HL-60 (cell line): ENCODE results near the gene EMD.

Experiments
- DNase-seq, 2 experiments: peaks; one replicate each; pipeline ENCODE4 v3.0.0-alpha.2; 2010 to 2020; ENCODE audit warnings: low read depth in 1 of 2, low spot score in 1 of 2
- H3K27ac ChIP-seq: fragments of 250-450 bp; sonication (Bioruptor Pico); replicated peaks from 2 replicates; pipeline ENCODE4 v1.5.1; 2020; ENCODE audit warnings: mild to moderate bottlenecking, moderate library complexity
- H3K27me3 ChIP-seq: fragments of 250-450 bp; sonication (Bioruptor Pico); 2 replicates; pipeline ENCODE4 v1.5.1; 2021; ENCODE audit warnings: mild to moderate bottlenecking, moderate library complexity; ENCODE audit not compliant: insufficient read depth, poor library complexity, severe bottlenecking
- H3K4me3 ChIP-seq: replicated peaks from 2 replicates; pipeline ENCODE4 v1.5.1; 2011; ENCODE audit warnings: mild to moderate bottlenecking, control low read depth, low read length; ENCODE audit not compliant: insufficient read depth
- GABPA ChIP-seq: IDR thresholded peaks from 2 replicates; pipeline ENCODE4 v1.6.1; 2012; ENCODE audit warnings: low read depth
- POLR2AphosphoS5 ChIP-seq: IDR thresholded peaks from 2 replicates; pipeline ENCODE4 v1.6.1; 2012; ENCODE audit warnings: low read depth
- SPI1 ChIP-seq: IDR thresholded peaks from 2 replicates; pipeline ENCODE4 v1.6.1; 2012; ENCODE audit warnings: low read depth, mild to moderate bottlenecking, borderline replicate concordance
- TF ChIP-seq, protein P1 (sequence below): IDR thresholded peaks from one replicate; pipeline ENCODE4 v1.5.1; 2011; ENCODE audit warnings: low read length, control low read depth, inconsistent platforms; ENCODE audit not compliant: insufficient read depth
- TF ChIP-seq, protein P2 (sequence below): IDR thresholded peaks from 2 replicates; pipeline ENCODE4 v1.6.1; 2012; ENCODE audit warnings: low read depth; ENCODE audit not compliant: insufficient replicate concordance

Gene EMD

DNA sequence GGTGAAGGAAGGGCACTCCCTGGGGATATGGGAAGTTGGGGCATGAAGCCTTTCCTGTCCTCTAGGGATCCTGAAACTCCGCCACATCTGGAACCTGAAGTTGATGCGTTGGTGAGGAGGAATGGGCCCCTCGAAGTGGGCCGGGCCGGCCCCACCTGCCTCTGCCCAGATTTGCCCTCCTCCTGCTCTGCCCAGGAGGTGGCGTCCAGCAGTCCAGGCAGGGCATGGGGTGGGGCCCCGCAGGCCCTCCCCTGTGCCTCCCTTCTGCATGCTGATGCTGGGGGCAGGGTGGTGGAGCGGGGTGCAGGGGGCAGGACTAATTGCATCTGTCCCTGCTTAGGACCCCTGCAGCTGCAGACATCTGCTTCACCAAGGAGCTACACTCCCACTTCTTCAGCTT is 34.0 kb downstream of the EMD start:
- Histone ChIP-seq H3K27ac (peak overlapping the region; percentile 93), H3K27me3 (no peaks in the 10 kb centered on the region), H3K4me3 (no peak overlapping the region)
- DNase-seq, result no peak
- TF ChIP-seq, protein P1, sequence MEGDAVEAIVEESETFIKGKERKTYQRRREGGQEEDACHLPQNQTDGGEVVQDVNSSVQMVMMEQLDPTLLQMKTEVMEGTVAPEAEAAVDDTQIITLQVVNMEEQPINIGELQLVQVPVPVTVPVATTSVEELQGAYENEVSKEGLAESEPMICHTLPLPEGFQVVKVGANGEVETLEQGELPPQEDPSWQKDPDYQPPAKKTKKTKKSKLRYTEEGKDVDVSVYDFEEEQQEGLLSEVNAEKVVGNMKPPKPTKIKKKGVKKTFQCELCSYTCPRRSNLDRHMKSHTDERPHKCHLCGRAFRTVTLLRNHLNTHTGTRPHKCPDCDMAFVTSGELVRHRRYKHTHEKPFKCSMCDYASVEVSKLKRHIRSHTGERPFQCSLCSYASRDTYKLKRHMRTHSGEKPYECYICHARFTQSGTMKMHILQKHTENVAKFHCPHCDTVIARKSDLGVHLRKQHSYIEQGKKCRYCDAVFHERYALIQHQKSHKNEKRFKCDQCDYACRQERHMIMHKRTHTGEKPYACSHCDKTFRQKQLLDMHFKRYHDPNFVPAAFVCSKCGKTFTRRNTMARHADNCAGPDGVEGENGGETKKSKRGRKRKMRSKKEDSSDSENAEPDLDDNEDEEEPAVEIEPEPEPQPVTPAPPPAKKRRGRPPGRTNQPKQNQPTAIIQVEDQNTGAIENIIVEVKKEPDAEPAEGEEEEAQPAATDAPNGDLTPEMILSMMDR, result no peak
- no peak for TF ChIP-seq POLR2AphosphoS5
- no peak for TF ChIP-seq GABPA
- no peak for TF ChIP-seq SPI1
- TF ChIP-seq, protein P2, sequence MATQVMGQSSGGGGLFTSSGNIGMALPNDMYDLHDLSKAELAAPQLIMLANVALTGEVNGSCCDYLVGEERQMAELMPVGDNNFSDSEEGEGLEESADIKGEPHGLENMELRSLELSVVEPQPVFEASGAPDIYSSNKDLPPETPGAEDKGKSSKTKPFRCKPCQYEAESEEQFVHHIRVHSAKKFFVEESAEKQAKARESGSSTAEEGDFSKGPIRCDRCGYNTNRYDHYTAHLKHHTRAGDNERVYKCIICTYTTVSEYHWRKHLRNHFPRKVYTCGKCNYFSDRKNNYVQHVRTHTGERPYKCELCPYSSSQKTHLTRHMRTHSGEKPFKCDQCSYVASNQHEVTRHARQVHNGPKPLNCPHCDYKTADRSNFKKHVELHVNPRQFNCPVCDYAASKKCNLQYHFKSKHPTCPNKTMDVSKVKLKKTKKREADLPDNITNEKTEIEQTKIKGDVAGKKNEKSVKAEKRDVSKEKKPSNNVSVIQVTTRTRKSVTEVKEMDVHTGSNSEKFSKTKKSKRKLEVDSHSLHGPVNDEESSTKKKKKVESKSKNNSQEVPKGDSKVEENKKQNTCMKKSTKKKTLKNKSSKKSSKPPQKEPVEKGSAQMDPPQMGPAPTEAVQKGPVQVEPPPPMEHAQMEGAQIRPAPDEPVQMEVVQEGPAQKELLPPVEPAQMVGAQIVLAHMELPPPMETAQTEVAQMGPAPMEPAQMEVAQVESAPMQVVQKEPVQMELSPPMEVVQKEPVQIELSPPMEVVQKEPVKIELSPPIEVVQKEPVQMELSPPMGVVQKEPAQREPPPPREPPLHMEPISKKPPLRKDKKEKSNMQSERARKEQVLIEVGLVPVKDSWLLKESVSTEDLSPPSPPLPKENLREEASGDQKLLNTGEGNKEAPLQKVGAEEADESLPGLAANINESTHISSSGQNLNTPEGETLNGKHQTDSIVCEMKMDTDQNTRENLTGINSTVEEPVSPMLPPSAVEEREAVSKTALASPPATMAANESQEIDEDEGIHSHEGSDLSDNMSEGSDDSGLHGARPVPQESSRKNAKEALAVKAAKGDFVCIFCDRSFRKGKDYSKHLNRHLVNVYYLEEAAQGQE, result no peak

DNA sequence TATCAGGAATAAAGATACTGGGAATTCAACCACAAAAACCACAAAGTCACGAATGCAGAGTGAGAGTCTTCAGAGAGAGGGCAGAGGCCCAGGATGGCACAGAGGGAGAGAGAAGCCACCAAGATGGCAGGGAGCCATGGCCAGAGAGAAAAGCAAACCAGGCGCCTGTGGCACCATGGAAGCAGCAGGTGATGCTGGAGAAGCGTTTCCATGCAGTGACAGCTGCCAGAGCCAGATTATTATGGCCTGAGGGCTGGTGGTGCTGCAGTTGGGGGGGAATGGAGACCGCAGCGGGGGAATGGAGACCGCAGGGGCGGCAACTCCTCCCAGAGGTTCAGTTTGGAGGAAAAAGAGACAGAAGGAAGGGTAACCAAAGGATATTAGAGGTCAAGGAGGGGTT is 38.1 kb downstream of the EMD start:
- TF ChIP-seq, protein P1, result no peak
- no peak for TF ChIP-seq SPI1
- TF ChIP-seq GABPA, result no peak
- TF ChIP-seq POLR2AphosphoS5, result no peak
- TF ChIP-seq, protein P2, result no peak
- Histone ChIP-seq H3K27ac (no peak overlapping the region), H3K4me3 (no peak overlapping the region), H3K27me3 (no peaks in the 10 kb centered on the region)
- no peak for DNase-seq

GRCh38 chrX:154419189-154419588 is 40.1 kb downstream of the EMD start:
- Histone ChIP-seq H3K4me3 (no peak overlapping the region), H3K27me3 (no peaks in the 10 kb centered on the region), H3K27ac (no peak overlapping the region)
- DNase-seq, result no peak
- TF ChIP-seq, protein P2, result no peak
- no peak for TF ChIP-seq POLR2AphosphoS5
